H1 (cell line): ENCODE results near the gene CXCL12. TPM values are rescaled to one million over a fixed set of nuclear protein-coding genes. Genes with fewer than 3 reads are reported as not detected.

Experiments
- BACH1 ChIP-seq: IDR thresholded peaks from 2 replicates; pipeline ENCODE4 v1.6.1; 2012; ENCODE audit warnings: low read length, improper control_type of control experiment
- CBX5 ChIP-seq: fragments of 300-800, 300-1000 bp; sonication (generic); IDR thresholded peaks from 2 replicates; pipeline ENCODE4 v1.7.1; 2016; ENCODE audit warnings: antibody characterized with exemption, low read length, low read depth
- CHD7 ChIP-seq: fragments of 300-600 bp; sonication (generic); IDR thresholded peaks from 2 replicates; pipeline ENCODE4 v1.7.1; 2012; ENCODE audit warnings: low read length, moderate library complexity, mild to moderate bottlenecking, inconsistent platforms; ENCODE audit not compliant: insufficient replicate concordance
- CREB1 ChIP-seq: IDR thresholded peaks from 2 replicates; pipeline ENCODE4 v1.6.1; 2012; ENCODE audit warnings: inconsistent platforms
- CTCF ChIP-seq, 3 experiments: IDR thresholded peaks; 1 replicate in 2 of 3; 2 replicates in 1 of 3; pipeline versions ENCODE4 v1.5.1 to v1.6.1; 2011; ENCODE audit warnings: low read length in 3 of 3, mild to moderate bottlenecking in 3 of 3, inconsistent platforms in 2 of 3, low read depth in 1 of 3, moderate library complexity in 1 of 3; ENCODE audit not compliant: insufficient read depth in 1 of 3; ENCODE audit errors: control extremely low read depth in 1 of 3
- JUND ChIP-seq: IDR thresholded peaks from 2 replicates; pipeline ENCODE4 v1.6.1; 2011; ENCODE audit warnings: mild to moderate bottlenecking, improper control_type of control experiment, low read length
- NANOG ChIP-seq: IDR thresholded peaks from 2 replicates; pipeline ENCODE4 v1.6.1; 2011; ENCODE audit warnings: low read length, low read depth, mild to moderate bottlenecking, inconsistent platforms; ENCODE audit not compliant: insufficient read depth, poor library complexity, severe bottlenecking
- SIN3A ChIP-seq, 2 experiments: IDR thresholded peaks in 1 of 2; conservative IDR thresholded peaks in 1 of 2; 2 replicates each; pipeline ENCODE4 v1.6.1; 2011 to 2012; ENCODE audit warnings: low read length in 2 of 2, improper control_type of control experiment in 1 of 2, low read depth in 1 of 2, mild to moderate bottlenecking in 1 of 2
- YY1 ChIP-seq: IDR thresholded peaks from 2 replicates; pipeline ENCODE4 v1.6.1; 2011; ENCODE audit warnings: low read depth, mild to moderate bottlenecking, low read length
- polyA plus RNA-seq, 7 experiments: library from polyadenylated mRNA; depleted of rRNA in 3 of 7; stranded (reverse) in 5 of 7; unstranded in 2 of 7; fragments of >200 nt in 5 of 7; fragments of 200-250 nt in 2 of 7; gene quantifications; 1 replicate in 5 of 7; 2 replicates in 1 of 7; 4 replicates in 1 of 7; pipeline versions ENCODE4 v1.2.1 to v1.2.3, GENCODE V29; 2011 to 2013; ENCODE audit warnings: missing spikeins in 2 of 7, mixed read lengths in 2 of 7
- total RNA-seq: library from RNA; stranded (reverse); fragmentation: NEBNext Ultra II Directional; extraction: Animal tissue kit (Norgen Biotek cat#: 25700); gene quantifications from 2 replicates; pipeline ENCODE4 v1.2.1, GENCODE V29; 2021

Gene CXCL12
- total and polyA plus RNA-seq, 2 of the 8 experiments (the other 6 are each of a cell fraction or from before 2014, with no cell fraction given) = 51.4 to 53.8 TPM

- TF ChIP-seq CHD7 (no peak), BACH1 (no peak), NANOG (no peak), CBX5 (no peak), SIN3A (conservative IDR thresholded peaks at IDR 0.05 in 1 of 2, IDR thresholded peaks at IDR 0.05 in 1 of 2; ENCODE audit: low read depth in 1 of 2, low read length in 2 of 2) (no peak), CTCF (IDR thresholded peaks at IDR 0.05; ENCODE audit: control extremely low read depth in 1 of 3, insufficient read depth in 1 of 3, low read depth in 1 of 3, low read length in 3 of 3) (no peak), JUND (no peak), YY1 (no peak), CREB1 (no peak)
These were observed 28.5 kb upstream of the CXCL12 start (continued) for GRCh38 chr10:44413416-44413815.
